IMR-90 (cell line): Measurements from ENCODE around the gene ERAS. TPM values are rescaled to one million over a fixed set of nuclear protein-coding genes. Genes with fewer than 3 reads are reported as not detected.

ENCODE experiments used
- ATAC-seq: fragments of 200-7000 bp; cut with Tn5 transposase; 2 replicates; pipeline ENCODE4 v1.9.1; 2020; ENCODE audit warnings: low read depth, mild to moderate bottlenecking, moderate library complexity
- BruUV-seq: library from RNA; stranded (reverse); fragments of 400-500 nt; replicated peaks from 2 replicates; lab custom pipeline; 2021; lab: Mats Ljungman, UMichigan
- CTCF ChIA-PET: fragments of 300-600 bp; formaldehyde crosslinking; extraction: SDS; loops from one replicate; lab custom pipeline; 2021; ENCODE audit warnings: antibody characterized with exemption; lab: Yijun Ruan, JAX
- POLR2A ChIA-PET: fragments of 300-600 bp; sonication (Branson Sonifier 250); formaldehyde crosslinking; loops from one replicate; lab custom pipeline; 2022; ENCODE audit warnings: antibody characterized with exemption; ENCODE audit not compliant: unreplicated experiment; lab: Charles Lee
- DNase-seq: peaks from one replicate; pipeline ENCODE4 v3.0.0; 2013
- H2AFZ ChIP-seq: replicated peaks from 2 replicates; pipeline ENCODE3; 2013; ENCODE audit warnings: low read length, mild to moderate bottlenecking; ENCODE audit not compliant: poor library complexity
- H2AK5ac ChIP-seq: 2 replicates; pipeline ENCODE4 v1.6.1; 2013; ENCODE audit warnings: low read depth, low read length, inconsistent platforms
- H2AK9ac ChIP-seq: replicated peaks from 2 replicates; pipeline ENCODE3; 2013; ENCODE audit warnings: mild to moderate bottlenecking, low read depth, low read length, moderate library complexity; ENCODE audit not compliant: poor library complexity
- H2BK120ac ChIP-seq: 2 replicates; pipeline ENCODE4 v1.6.1; 2013; ENCODE audit warnings: low read depth, low read length, inconsistent platforms
- H2BK15ac ChIP-seq: 3 replicates; pipeline ENCODE4 v1.6.1; 2013; ENCODE audit warnings: low read depth, low read length, inconsistent platforms
- H2BK20ac ChIP-seq: 2 replicates; pipeline ENCODE4 v1.6.1; 2013; ENCODE audit warnings: low read depth, mild to moderate bottlenecking, inconsistent platforms, low read length, moderate library complexity
- H2BK5ac ChIP-seq: 2 replicates; pipeline ENCODE4 v1.6.1; 2013; ENCODE audit warnings: mild to moderate bottlenecking, low read depth, low read length, inconsistent platforms; ENCODE audit not compliant: poor library complexity, severe bottlenecking
- H3K14ac ChIP-seq: replicated peaks from 2 replicates; pipeline ENCODE4 v1.6.1; 2013; ENCODE audit warnings: low read depth, low read length, inconsistent platforms
- H3K18ac ChIP-seq: 2 replicates; pipeline ENCODE4 v1.6.1; 2013; ENCODE audit warnings: low read depth, low read length, control low read depth
- H3K23ac ChIP-seq: 2 replicates; pipeline ENCODE4 v1.6.1; 2013; ENCODE audit warnings: low read depth, low read length, inconsistent platforms
- H3K27ac ChIP-seq: 2 replicates; pipeline ENCODE4 v1.5.1; 2013; ENCODE audit warnings: mild to moderate bottlenecking, control low read depth, low read length; ENCODE audit not compliant: insufficient read depth
- H3K27me3 ChIP-seq: 2 replicates; pipeline ENCODE4 v1.6.1; 2013; ENCODE audit warnings: low read length; ENCODE audit not compliant: control insufficient read depth, insufficient read depth
- H3K36me3 ChIP-seq: 2 replicates; pipeline ENCODE4 v1.6.1; 2013; ENCODE audit warnings: low read length, mixed read lengths; ENCODE audit not compliant: control insufficient read depth, insufficient read depth
- H3K4ac ChIP-seq: 2 replicates; pipeline ENCODE4 v1.6.1; 2013; ENCODE audit warnings: low read depth, low read length, inconsistent platforms
- H3K4me1 ChIP-seq: 2 replicates; pipeline ENCODE4 v1.6.1; 2013; ENCODE audit warnings: low read length, mixed read lengths; ENCODE audit not compliant: control insufficient read depth, insufficient read depth
- H3K4me2 ChIP-seq: 2 replicates; pipeline ENCODE4 v1.6.1; 2013; ENCODE audit warnings: low read depth, mild to moderate bottlenecking, control low read depth, low read length, moderate library complexity
- H3K4me3 ChIP-seq: 2 replicates; pipeline ENCODE4 v1.5.1; 2013; ENCODE audit warnings: low read depth, mild to moderate bottlenecking, control low read depth, low read length, moderate library complexity; ENCODE audit not compliant: insufficient read depth
- H3K56ac ChIP-seq: 2 replicates; pipeline ENCODE4 v1.6.1; 2013; ENCODE audit warnings: low read length, inconsistent platforms; ENCODE audit not compliant: insufficient read depth; ENCODE audit errors: extremely low read depth
- H3K79me1 ChIP-seq, 2 experiments: 2 replicates each; pipeline ENCODE4 v1.6.1; 2013; ENCODE audit warnings: low read length in 2 of 2, inconsistent platforms in 1 of 2, low read depth in 1 of 2
- H3K9ac ChIP-seq: 2 replicates; pipeline ENCODE4 v1.6.1; 2013; ENCODE audit warnings: low read depth, low read length, control low read depth
- H3K9me1 ChIP-seq: 2 replicates; pipeline ENCODE4 v1.6.1; 2013; ENCODE audit warnings: low read length, inconsistent platforms; ENCODE audit not compliant: insufficient read depth
- H3K9me3 ChIP-seq: 2 replicates; pipeline ENCODE4 v1.6.1; 2013; ENCODE audit warnings: low read length; ENCODE audit not compliant: control insufficient read depth, insufficient read depth
- H4K20me1 ChIP-seq: 2 replicates; pipeline ENCODE4 v1.6.1; 2013; ENCODE audit warnings: low read length, inconsistent platforms; ENCODE audit not compliant: insufficient read depth
- H4K5ac ChIP-seq: 2 replicates; pipeline ENCODE4 v1.6.1; 2013; ENCODE audit warnings: mild to moderate bottlenecking, low read depth, low read length, control low read depth
- H4K8ac ChIP-seq, 2 experiments: 2 replicates each; pipeline ENCODE4 v1.6.1; 2013; ENCODE audit warnings: low read depth in 2 of 2, low read length in 2 of 2, control low read depth in 1 of 2, inconsistent platforms in 1 of 2
- H4K91ac ChIP-seq: 2 replicates; pipeline ENCODE4 v1.6.1; 2013; ENCODE audit warnings: low read depth, low read length, inconsistent platforms; ENCODE audit not compliant: insufficient read depth
- BHLHE40 ChIP-seq: fragments of 150-350 bp; IDR thresholded peaks from 2 replicates; pipeline ENCODE4 v1.6.1; 2016; ENCODE audit warnings: mild to moderate bottlenecking, low read depth, low read length
- CEBPB ChIP-seq: IDR thresholded peaks from 2 replicates; pipeline ENCODE4 v1.6.1; 2012; ENCODE audit warnings: low read depth, low read length, improper control_type of control experiment
- CHD1 ChIP-seq: IDR thresholded peaks from 2 replicates; pipeline ENCODE4 v1.6.1; 2012; ENCODE audit warnings: low read depth, low read length, improper control_type of control experiment
- FOS ChIP-seq: fragments of 150-350 bp; IDR thresholded peaks from 2 replicates; pipeline ENCODE4 v1.6.1; 2016; ENCODE audit warnings: low read depth, low read length
- MAFK ChIP-seq: IDR thresholded peaks from 2 replicates; pipeline ENCODE4 v1.6.1; 2012; ENCODE audit warnings: low read depth, low read length, improper control_type of control experiment
- MAZ ChIP-seq: IDR thresholded peaks from 2 replicates; pipeline ENCODE4 v1.6.1; 2012; ENCODE audit warnings: low read depth, mild to moderate bottlenecking, low read length, improper control_type of control experiment, moderate library complexity, borderline replicate concordance
- MXI1 ChIP-seq: IDR thresholded peaks from 2 replicates; pipeline ENCODE4 v1.6.1; 2012; ENCODE audit warnings: low read depth, mild to moderate bottlenecking, low read length, moderate library complexity, borderline replicate concordance
- NFE2L2 ChIP-seq: fragments of 150-350 bp; IDR thresholded peaks from 2 replicates; pipeline ENCODE4 v1.6.1; 2016; ENCODE audit warnings: low read depth, mild to moderate bottlenecking, low read length
- POLR2A ChIP-seq: IDR thresholded peaks from 2 replicates; pipeline ENCODE4 v1.6.1; 2012; ENCODE audit warnings: mild to moderate bottlenecking, low read depth, low read length
- RAD21 ChIP-seq: IDR thresholded peaks from 2 replicates; pipeline ENCODE4 v1.6.1; 2012; ENCODE audit warnings: low read length, improper control_type of control experiment
- RCOR1 ChIP-seq: IDR thresholded peaks from 2 replicates; pipeline ENCODE4 v1.6.1; 2012; ENCODE audit warnings: mild to moderate bottlenecking, low read length, improper control_type of control experiment; ENCODE audit not compliant: insufficient replicate concordance
- RFX5 ChIP-seq: IDR thresholded peaks from 2 replicates; pipeline ENCODE4 v1.8.0; 2012; ENCODE audit warnings: low read depth, mild to moderate bottlenecking, low read length, moderate library complexity
- SMC3 ChIP-seq: fragments of 150-350 bp; IDR thresholded peaks from 2 replicates; pipeline ENCODE4 v1.6.1; 2016; ENCODE audit warnings: low read depth, mild to moderate bottlenecking, antibody characterized with exemption, low read length, moderate library complexity
- WGBS, 2 experiments: methylation state at CpG; one replicate each; pipeline versions ENCODE4 v1.1.5 to v1.1.7; 2013; ENCODE audit warnings: missing lambda C conversion rate in 2 of 2; ENCODE audit not compliant: insufficient read length in 1 of 2; ENCODE audit errors: extremely low coverage in 2 of 2; 5-methylcytosine and 5-hydroxymethylcytosine counted together
- dilution Hi-C: fragments of 300-500 bp; cut with HindIII; formaldehyde crosslinking; loops from one replicate; pipeline ENCODE4 v1.14.3; 2018; ENCODE audit warnings: low sequenced_read_pairs; ENCODE audit not compliant: unreplicated experiment
- in situ Hi-C: fragments of 300-500 bp; cut with MboI; formaldehyde crosslinking; loops from 3 replicates; pipeline ENCODE4 v1.14.3; 2019; ENCODE audit warnings: low sequenced_read_pairs, inconsistent platforms, mixed read lengths
- intact Hi-C: fragments of 100-400 bp; cut with micrococcal nuclease; formaldehyde crosslinking; loops from 2 replicates; pipeline ENCODE4 v1.10.0; 2022
- polyA plus RNA-seq, 3 experiments: library from polyadenylated mRNA; depleted of rRNA; stranded (reverse); fragments of >200 nt; gene quantifications; 2 replicates each; pipeline ENCODE4 v1.2.3, GENCODE V29; 2012; ENCODE audit warnings: low replicate concordance in 1 of 3
- total RNA-seq: library from RNA; depleted of rRNA; stranded (reverse); fragments of >200 nt; gene quantifications from 2 replicates; pipeline ENCODE4 v1.2.3, GENCODE V29; 2012
- TF ChIP-seq, protein P1 (sequence below): fragments of 150-350 bp; IDR thresholded peaks from 2 replicates; pipeline ENCODE4 v1.6.1; 2017; ENCODE audit warnings: mild to moderate bottlenecking, antibody characterized with exemption, low read length, low read depth
- TF ChIP-seq, protein P2 (sequence below): conservative IDR thresholded peaks from 2 replicates; pipeline ENCODE4 v1.5.1; 2012; ENCODE audit warnings: mild to moderate bottlenecking, low read depth, low read length, improper control_type of control experiment
- TF ChIP-seq, protein P3 (sequence below): fragments of 150-350 bp; IDR thresholded peaks from 2 replicates; pipeline ENCODE4 v1.6.1; 2016; ENCODE audit warnings: low read depth, mild to moderate bottlenecking, low read length, moderate library complexity, borderline replicate concordance

ERAS gene
- total and polyA plus RNA-seq, 2 of the 4 experiments (the other 2 are of a cell fraction), result not detected

DNA sequence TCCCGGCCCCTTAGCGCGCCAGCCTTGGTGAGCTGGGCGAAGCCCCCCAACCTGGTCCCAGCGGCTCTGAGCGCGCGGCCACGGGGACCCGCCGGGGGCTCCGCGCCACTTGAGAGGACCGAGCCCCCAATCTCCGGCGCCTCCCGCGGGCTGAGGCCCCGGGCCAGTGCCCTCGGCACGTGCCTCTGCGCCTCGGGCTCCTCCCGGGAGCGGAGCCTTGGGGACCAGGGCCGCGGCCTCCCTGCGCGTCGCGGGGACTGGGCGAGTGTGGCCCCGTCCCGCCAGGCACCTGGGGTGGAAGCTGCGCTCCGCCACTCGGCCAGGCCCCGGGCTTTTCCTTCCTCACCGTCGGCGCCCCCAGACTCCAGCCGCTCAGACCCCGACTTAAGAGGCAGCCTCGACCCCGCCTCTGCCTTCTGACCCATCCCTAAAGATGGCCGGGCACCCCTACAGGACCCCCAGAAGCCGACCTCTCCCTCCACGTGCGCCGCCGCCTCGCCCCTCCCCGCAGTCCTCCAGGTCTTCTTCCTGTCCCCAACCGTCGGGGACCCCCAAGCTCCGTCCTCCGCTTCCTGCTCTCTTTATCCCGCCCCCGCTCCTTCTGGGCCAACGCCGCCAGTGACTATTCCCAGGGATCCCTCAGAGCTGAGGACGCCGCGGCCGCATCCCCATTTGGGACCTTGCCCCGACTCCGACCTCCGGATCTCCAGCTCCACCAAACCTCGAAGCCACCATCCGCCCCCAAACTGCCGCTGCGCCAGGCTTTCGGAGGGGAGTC, 752 bp downstream of the ERAS start:
- H3K56ac ChIP-seq, result no peak overlapping the region
- H4K5ac ChIP-seq, result no peak overlapping the region
- BruUV-seq, result no TSS peak
- peaks cover 25% of the 10 kb centered on the region for H3K27me3 ChIP-seq
- H3K4me3 ChIP-seq, result no peak overlapping the region
- H2AFZ ChIP-seq, result peak overlapping the region; percentile 67
- H4K20me1 ChIP-seq, result no peaks in the 10 kb centered on the region
- no peak for ATAC-seq
- H2AK9ac ChIP-seq, result no peak overlapping the region
- no peak overlapping the region for H3K27ac ChIP-seq
- DNase-seq, result no peak
- POLR2A ChIA-PET, result no interaction called here
- no peak overlapping the region for H2BK15ac ChIP-seq
- intact Hi-C loops (no loop called here), dilution Hi-C loops (no loop called here), in situ Hi-C loops (no loop called here)
- H3K14ac ChIP-seq, result no peak overlapping the region
- H2AK5ac ChIP-seq, result no peak overlapping the region
- H3K4ac ChIP-seq, result no peak overlapping the region
- TF ChIP-seq CHD1 (no peak), POLR2A (no peak), CEBPB (no peak), MAZ (no peak), FOS (no peak), RFX5 (no peak), SMC3 (no peak), MAFK (no peak), BHLHE40 (no peak), RCOR1 (no peak), NFE2L2 (no peak), MXI1 (no peak), RAD21 (no peak)
- TF ChIP-seq, protein P1, sequence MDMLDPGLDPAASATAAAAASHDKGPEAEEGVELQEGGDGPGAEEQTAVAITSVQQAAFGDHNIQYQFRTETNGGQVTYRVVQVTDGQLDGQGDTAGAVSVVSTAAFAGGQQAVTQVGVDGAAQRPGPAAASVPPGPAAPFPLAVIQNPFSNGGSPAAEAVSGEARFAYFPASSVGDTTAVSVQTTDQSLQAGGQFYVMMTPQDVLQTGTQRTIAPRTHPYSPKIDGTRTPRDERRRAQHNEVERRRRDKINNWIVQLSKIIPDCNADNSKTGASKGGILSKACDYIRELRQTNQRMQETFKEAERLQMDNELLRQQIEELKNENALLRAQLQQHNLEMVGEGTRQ, result no peak
- TF ChIP-seq, protein P2, sequence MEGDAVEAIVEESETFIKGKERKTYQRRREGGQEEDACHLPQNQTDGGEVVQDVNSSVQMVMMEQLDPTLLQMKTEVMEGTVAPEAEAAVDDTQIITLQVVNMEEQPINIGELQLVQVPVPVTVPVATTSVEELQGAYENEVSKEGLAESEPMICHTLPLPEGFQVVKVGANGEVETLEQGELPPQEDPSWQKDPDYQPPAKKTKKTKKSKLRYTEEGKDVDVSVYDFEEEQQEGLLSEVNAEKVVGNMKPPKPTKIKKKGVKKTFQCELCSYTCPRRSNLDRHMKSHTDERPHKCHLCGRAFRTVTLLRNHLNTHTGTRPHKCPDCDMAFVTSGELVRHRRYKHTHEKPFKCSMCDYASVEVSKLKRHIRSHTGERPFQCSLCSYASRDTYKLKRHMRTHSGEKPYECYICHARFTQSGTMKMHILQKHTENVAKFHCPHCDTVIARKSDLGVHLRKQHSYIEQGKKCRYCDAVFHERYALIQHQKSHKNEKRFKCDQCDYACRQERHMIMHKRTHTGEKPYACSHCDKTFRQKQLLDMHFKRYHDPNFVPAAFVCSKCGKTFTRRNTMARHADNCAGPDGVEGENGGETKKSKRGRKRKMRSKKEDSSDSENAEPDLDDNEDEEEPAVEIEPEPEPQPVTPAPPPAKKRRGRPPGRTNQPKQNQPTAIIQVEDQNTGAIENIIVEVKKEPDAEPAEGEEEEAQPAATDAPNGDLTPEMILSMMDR, result no peak
- TF ChIP-seq, protein P3, sequence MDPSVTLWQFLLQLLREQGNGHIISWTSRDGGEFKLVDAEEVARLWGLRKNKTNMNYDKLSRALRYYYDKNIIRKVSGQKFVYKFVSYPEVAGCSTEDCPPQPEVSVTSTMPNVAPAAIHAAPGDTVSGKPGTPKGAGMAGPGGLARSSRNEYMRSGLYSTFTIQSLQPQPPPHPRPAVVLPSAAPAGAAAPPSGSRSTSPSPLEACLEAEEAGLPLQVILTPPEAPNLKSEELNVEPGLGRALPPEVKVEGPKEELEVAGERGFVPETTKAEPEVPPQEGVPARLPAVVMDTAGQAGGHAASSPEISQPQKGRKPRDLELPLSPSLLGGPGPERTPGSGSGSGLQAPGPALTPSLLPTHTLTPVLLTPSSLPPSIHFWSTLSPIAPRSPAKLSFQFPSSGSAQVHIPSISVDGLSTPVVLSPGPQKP, result no peak
- no peak overlapping the region for H3K18ac ChIP-seq
- no peak overlapping the region for H3K23ac ChIP-seq
- no peak overlapping the region for H3K4me2 ChIP-seq
- no peak overlapping the region for H4K91ac ChIP-seq
- H2BK5ac ChIP-seq, result no peak overlapping the region
- H3K4me1 ChIP-seq, result no peaks in the 10 kb centered on the region
- 37% methylated on average over 15 of the region's 73 CpGs; no CpG with 5 or more reads in 1 of the 2 experiments for WGBS, 2 experiments
- no peak overlapping the region for H2BK120ac ChIP-seq
- peaks cover 8% of the 10 kb centered on the region for H3K9me3 ChIP-seq
- H3K36me3 ChIP-seq, result peaks cover 8% of the 10 kb centered on the region; the same call in 1 of the 2 replicates
- no peak overlapping the region for H4K8ac ChIP-seq
- H2BK20ac ChIP-seq, result no peak overlapping the region
- H3K9ac ChIP-seq, result no peak overlapping the region
- no peaks in the 10 kb centered on the region for H3K9me1 ChIP-seq
- no peaks in the 10 kb centered on the region for H3K79me1 ChIP-seq
- CTCF ChIA-PET, result no interaction called here
